ENCODE measurements around the gene LRRC4C.
"Not testable (repeated sequence)": the region's sequence is repeated elsewhere in the genome, so short reads cannot be mapped to it uniquely, and the experiment has no call there.

Gene LRRC4C

GRCh38 chr11:40203606-40204005 is 1255.8 kb downstream of the LRRC4C start:
- H3K4me1 ChIP-seq = no peaks in the 10 kb centered on the region
- no peak overlapping the region for H3K9ac ChIP-seq
- TF ChIP-seq Cebpa-rat (IDR thresholded peaks at IDR 0.05) = no peak
- no peaks in the 10 kb centered on the region for H3K27me3 ChIP-seq
- H4K20me1 ChIP-seq = no peaks in the 10 kb centered on the region; a peak in 1 of 22 replicates
- no peak overlapping the region for H3K27ac ChIP-seq
- H3K36me3 ChIP-seq = no peaks in the 10 kb centered on the region
- no peak overlapping the region for H3K4me2 ChIP-seq
- H3K4me3 ChIP-seq = no peak overlapping the region
- H3K9me3 ChIP-seq (replicated peaks in 1 of 11) = no peaks in the 10 kb centered on the region

- H3K27me3 ChIP-seq = no peaks in the 10 kb centered on the region
- H3K4me3 ChIP-seq = no peak overlapping the region
- H3K36me3 ChIP-seq = no peaks in the 10 kb centered on the region
- H4K20me1 ChIP-seq = no peaks in the 10 kb centered on the region; a peak in 1 of 22 replicates
- H3K4me2 ChIP-seq = no peak overlapping the region
- no peak overlapping the region for H3K9ac ChIP-seq
- no peaks in the 10 kb centered on the region for H3K9me3 ChIP-seq (replicated peaks in 1 of 11)
- H3K4me1 ChIP-seq = no peaks in the 10 kb centered on the region
- H3K27ac ChIP-seq = no peak overlapping the region
- no peak for TF ChIP-seq Cebpa-rat (IDR thresholded peaks at IDR 0.05)
Observed at GRCh38 chr11:40202589-40203270, 1256.7 kb downstream of the LRRC4C start.

DNA sequence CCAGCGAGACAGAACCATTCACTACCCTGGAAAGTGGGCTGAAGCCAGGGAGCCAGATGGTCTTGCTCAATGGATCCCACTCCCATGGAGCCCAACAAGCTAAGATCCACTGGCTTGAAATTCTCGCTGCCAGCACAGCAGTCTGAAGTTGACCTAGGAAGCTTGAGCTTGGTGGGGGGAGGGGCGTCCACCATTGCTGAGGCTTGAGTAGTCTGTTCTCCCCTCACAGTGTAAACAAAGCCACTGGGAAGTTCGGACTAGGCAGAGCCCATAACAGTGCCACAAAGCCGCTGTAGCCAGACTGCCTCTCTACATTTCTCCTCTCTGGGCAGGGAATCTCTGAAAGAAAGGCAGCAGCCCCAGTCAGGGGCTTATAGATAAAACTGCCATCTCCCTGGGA is 1266.9 kb downstream of the LRRC4C start:
- not testable (repeated sequence) for H3K27ac ChIP-seq; H3K4me3 ChIP-seq; H3K4me1 ChIP-seq; H3K27me3 ChIP-seq; H3K4me2 ChIP-seq; H3K9ac ChIP-seq; H3K9me3 ChIP-seq (replicated peaks in 1 of 11); H4K20me1 ChIP-seq; H3K36me3 ChIP-seq

GRCh38 chr11:40190294-40190693 is 1269.2 kb downstream of the LRRC4C start:
- Histone ChIP-seq H4K20me1 (no peaks in the 10 kb centered on the region), H3K9me3 (replicated peaks in 1 of 11) (0 out of 22 replicates have a peak, but pooled peaks cover 0 to 3% (median 0%) of the 10 kb centered on the region in 11 experiments)
- no peak for TF ChIP-seq Cebpa-rat (IDR thresholded peaks at IDR 0.05)

DNA sequence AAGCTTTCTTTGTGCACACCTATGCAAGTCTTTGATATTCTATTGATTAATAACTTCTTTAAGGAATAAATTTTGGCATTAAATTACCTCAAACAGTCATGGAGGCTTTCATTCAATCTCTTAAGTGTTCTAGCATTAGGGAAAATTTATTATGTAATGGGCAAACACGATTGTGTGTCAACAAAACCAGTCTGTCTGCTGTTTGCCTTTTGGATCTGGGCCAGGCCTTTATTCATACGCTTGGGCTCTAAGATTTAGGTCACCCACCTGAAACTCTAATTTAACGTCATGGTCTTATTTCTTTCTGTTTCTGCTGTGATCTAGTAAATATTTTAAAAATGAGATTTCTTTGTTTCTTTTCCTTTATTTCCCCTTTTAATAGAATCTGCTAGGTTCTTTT is 1270.6 kb downstream of the LRRC4C start:
- H3K4me3 ChIP-seq = no peak overlapping the region
- 0 out of 22 replicates have a peak, but pooled peaks cover 0 to 3% (median 0%) of the 10 kb centered on the region in 11 experiments for H3K9me3 ChIP-seq (replicated peaks in 1 of 11)

More at GRCh38 chr11:40190294-40190693, 1269.2 kb downstream of the LRRC4C start:
- Histone ChIP-seq H3K4me3 (no peak overlapping the region), H3K4me1 (0 out of 20 replicates have a peak, but pooled peaks cover 0 to 9% (median 0%) of the 10 kb centered on the region in 10 experiments), H3K9ac (no peak overlapping the region), H3K36me3 (no peaks in the 10 kb centered on the region), H3K27me3 (no peaks in the 10 kb centered on the region), H3K27ac (no peak overlapping the region), H3K4me2 (no peak overlapping the region)

GRCh38 chr11:40187295-40187694 is 1272.2 kb downstream of the LRRC4C start:
- Histone ChIP-seq H3K27me3 (no peaks in the 10 kb centered on the region), H3K27ac (no peak overlapping the region), H3K4me2 (no peak overlapping the region), H4K20me1 (no peaks in the 10 kb centered on the region), H3K4me3 (no peak overlapping the region), H3K4me1 (0 out of 20 replicates have a peak, but pooled peaks cover 0 to 9% (median 0%) of the 10 kb centered on the region in 10 experiments), H3K9me3 (replicated peaks in 1 of 11) (0 out of 22 replicates have a peak, but pooled peaks cover 0 to 3% (median 0%) of the 10 kb centered on the region in 11 experiments), H3K9ac (no peak overlapping the region), H3K36me3 (no peaks in the 10 kb centered on the region)
- TF ChIP-seq Cebpa-rat (IDR thresholded peaks at IDR 0.05) = no peak

More for the DNA sequence above, 1270.6 kb downstream of the LRRC4C start:
- H3K36me3 ChIP-seq = no peaks in the 10 kb centered on the region
- H3K4me1 ChIP-seq = 0 out of 20 replicates have a peak, but pooled peaks cover 0 to 9% (median 0%) of the 10 kb centered on the region in 10 experiments
- H3K27ac ChIP-seq = no peak overlapping the region
- H3K9ac ChIP-seq = no peak overlapping the region
- H4K20me1 ChIP-seq = no peaks in the 10 kb centered on the region
- H3K27me3 ChIP-seq = no peaks in the 10 kb centered on the region
- H3K4me2 ChIP-seq = no peak overlapping the region
- no peak for TF ChIP-seq Cebpa-rat (IDR thresholded peaks at IDR 0.05)

DNA sequence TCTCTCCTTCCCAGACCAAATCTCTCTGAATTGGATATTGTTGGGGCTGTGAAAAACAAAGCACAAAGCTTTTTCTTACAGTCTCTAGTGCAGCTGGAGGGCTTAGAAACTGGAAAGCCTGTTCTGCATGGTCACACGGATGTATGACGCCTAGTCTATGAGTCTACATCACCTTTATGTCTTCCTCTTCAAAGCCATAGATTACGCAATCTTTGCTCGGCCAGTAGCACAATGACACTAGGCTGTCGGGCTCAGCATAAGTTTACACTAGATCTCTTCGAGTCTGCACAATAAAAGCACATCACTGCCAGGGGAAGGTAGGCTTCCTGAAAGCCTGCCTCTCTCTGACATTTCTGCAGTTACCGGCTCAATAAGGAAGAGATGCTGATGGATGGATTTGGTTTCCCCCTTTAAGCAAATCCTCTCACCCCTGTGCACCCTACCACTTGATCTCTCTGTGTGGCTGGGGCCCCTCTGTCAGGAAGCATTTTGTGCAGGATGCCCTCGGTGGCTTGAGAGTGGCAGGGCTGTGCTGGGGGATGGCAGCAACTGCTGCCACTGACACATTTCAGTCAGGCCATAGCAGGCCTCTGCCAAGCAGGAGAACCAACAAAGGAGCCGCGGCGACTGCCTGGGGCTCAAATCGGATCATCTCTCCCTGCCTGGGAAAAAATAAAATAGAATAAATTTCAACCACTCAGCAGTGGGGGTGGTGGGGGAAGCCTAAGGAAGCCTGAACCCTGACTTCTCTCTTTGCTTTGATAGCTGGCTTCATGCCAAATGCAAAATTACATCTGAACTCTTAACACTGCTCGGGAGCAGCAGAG is 1272.8 kb downstream of the LRRC4C start:
- no peak overlapping the region for H3K4me3 ChIP-seq
- H3K9me3 ChIP-seq (replicated peaks in 1 of 11) = no peaks in the 10 kb centered on the region
- H3K27ac ChIP-seq = no peak overlapping the region
- no peaks in the 10 kb centered on the region for H4K20me1 ChIP-seq
- no peaks in the 10 kb centered on the region for H3K27me3 ChIP-seq
- no peaks in the 10 kb centered on the region for H3K36me3 ChIP-seq
- peak overlapping the region in 1 of 11 experiments; percentile 7; a peak in 1 of 22 replicates for H3K4me2 ChIP-seq
- 0 out of 20 replicates have a peak, but pooled peaks cover 0 to 9% (median 0%) of the 10 kb centered on the region in 10 experiments for H3K4me1 ChIP-seq
- no peak overlapping the region for H3K9ac ChIP-seq
- peak; percentile 54 to 95 (median 74); a peak in 18 of 22 replicates for TF ChIP-seq Cebpa-rat (IDR thresholded peaks at IDR 0.05)

DNA sequence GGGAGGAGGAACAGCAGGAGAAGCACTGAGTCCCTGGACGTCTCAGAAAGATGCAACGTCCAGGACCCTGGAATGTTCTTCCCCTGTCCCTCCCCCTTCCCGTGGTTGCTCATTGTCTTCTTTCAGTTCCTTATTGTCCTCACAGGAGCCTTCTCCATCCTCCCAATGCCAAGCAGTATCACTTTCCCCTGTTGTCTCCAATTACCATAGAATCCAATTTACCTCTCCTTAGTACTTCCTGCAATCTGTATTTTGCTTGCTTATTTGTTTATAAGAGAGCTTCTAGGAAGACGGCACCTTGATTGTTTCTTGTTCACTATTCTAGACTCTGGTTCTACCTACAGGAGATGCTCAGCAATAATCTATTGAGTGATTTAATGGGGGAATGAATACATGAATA is 1273.7 kb downstream of the LRRC4C start:
- no peaks in the 10 kb centered on the region for H3K36me3 ChIP-seq
- 0 out of 20 replicates have a peak, but pooled peaks cover 0 to 9% (median 0%) of the 10 kb centered on the region in 10 experiments for H3K4me1 ChIP-seq
- no peak for TF ChIP-seq Cebpa-rat (IDR thresholded peaks at IDR 0.05)
- no peak overlapping the region for H3K9ac ChIP-seq
- H3K4me2 ChIP-seq = no peak overlapping the region
- no peaks in the 10 kb centered on the region for H4K20me1 ChIP-seq
- H3K27ac ChIP-seq = no peak overlapping the region
- no peaks in the 10 kb centered on the region for H3K27me3 ChIP-seq
- no peak overlapping the region for H3K4me3 ChIP-seq
- no peaks in the 10 kb centered on the region for H3K9me3 ChIP-seq (replicated peaks in 1 of 11)
